ENCODE data around the gene RAB22A.

RAB22A gene

GRCh38 chr20:58327211-58327610 is 17.7 kb downstream of the RAB22A start:
- DNase-seq (ENCODE audit: low read depth) = no peak
- TF ChIP-seq, protein P1, sequence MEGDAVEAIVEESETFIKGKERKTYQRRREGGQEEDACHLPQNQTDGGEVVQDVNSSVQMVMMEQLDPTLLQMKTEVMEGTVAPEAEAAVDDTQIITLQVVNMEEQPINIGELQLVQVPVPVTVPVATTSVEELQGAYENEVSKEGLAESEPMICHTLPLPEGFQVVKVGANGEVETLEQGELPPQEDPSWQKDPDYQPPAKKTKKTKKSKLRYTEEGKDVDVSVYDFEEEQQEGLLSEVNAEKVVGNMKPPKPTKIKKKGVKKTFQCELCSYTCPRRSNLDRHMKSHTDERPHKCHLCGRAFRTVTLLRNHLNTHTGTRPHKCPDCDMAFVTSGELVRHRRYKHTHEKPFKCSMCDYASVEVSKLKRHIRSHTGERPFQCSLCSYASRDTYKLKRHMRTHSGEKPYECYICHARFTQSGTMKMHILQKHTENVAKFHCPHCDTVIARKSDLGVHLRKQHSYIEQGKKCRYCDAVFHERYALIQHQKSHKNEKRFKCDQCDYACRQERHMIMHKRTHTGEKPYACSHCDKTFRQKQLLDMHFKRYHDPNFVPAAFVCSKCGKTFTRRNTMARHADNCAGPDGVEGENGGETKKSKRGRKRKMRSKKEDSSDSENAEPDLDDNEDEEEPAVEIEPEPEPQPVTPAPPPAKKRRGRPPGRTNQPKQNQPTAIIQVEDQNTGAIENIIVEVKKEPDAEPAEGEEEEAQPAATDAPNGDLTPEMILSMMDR (IDR thresholded peaks at IDR 0.05; ENCODE audit: low read depth, low read length, missing control alignments) = no peak

GRCh38 chr20:58328836-58329235 is 19.3 kb downstream of the RAB22A start:
- no peak for DNase-seq (ENCODE audit: low read depth)
- H3K4me3 ChIP-seq (ENCODE audit: low read depth, low read length) = no peak overlapping the region
- TF ChIP-seq, protein P1 (IDR thresholded peaks at IDR 0.05; ENCODE audit: low read depth, low read length, missing control alignments) = no peak

More at GRCh38 chr20:58327211-58327610, 17.7 kb downstream of the RAB22A start:
- no peak overlapping the region for H3K4me3 ChIP-seq (ENCODE audit: low read depth, low read length)

- no peak for DNase-seq (ENCODE audit: low read depth)
- H3K4me3 ChIP-seq (ENCODE audit: low read depth, low read length) = no peak overlapping the region
- TF ChIP-seq, protein P1 (IDR thresholded peaks at IDR 0.05; ENCODE audit: low read depth, low read length, missing control alignments) = no peak
Observed at GRCh38 chr20:58329711-58330110, 20.2 kb downstream of the RAB22A start.

GRCh38 chr20:58330249-58330648 is 20.7 kb downstream of the RAB22A start:
- no peak overlapping the region for H3K4me3 ChIP-seq (ENCODE audit: low read depth, low read length)
- DNase-seq (ENCODE audit: low read depth) = no peak
- TF ChIP-seq, protein P1 (IDR thresholded peaks at IDR 0.05; ENCODE audit: low read depth, low read length, missing control alignments) = no peak

DNA sequence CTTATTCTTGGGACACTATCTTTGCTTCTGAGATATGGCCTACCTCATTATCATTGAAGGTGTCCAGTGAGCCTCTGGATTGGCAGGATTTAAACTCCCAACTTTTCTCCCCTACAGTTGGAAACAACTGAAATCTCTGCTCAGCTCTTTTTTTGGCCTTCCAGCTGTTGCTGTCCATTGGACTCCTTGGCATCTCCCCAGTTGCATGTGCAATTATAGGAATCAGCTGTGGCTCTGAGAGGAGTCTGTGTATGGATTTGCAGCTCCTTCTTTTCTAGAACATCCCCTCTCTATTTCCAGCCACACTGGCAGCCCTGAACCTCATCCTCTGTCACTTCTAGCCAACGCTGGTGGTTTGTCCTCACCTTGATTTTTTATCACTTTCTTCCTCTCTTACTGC is 21.2 kb downstream of the RAB22A start:
- no peak for DNase-seq (ENCODE audit: low read depth)
- TF ChIP-seq, protein P1 (IDR thresholded peaks at IDR 0.05; ENCODE audit: low read depth, low read length, missing control alignments) = no peak
- H3K4me3 ChIP-seq (ENCODE audit: low read depth, low read length) = no peak overlapping the region

- DNase-seq (ENCODE audit: low read depth) = no peak
- TF ChIP-seq, protein P1 (IDR thresholded peaks at IDR 0.05; ENCODE audit: low read depth, low read length, missing control alignments) = no peak
- no peak overlapping the region for H3K4me3 ChIP-seq (ENCODE audit: low read depth, low read length)
Observed at GRCh38 chr20:58331961-58332551, 22.5 kb downstream of the RAB22A start.

GRCh38 chr20:58339741-58340140 is 30.2 kb downstream of the RAB22A start:
- TF ChIP-seq, protein P1 (IDR thresholded peaks at IDR 0.05; ENCODE audit: low read depth, low read length, missing control alignments) = no peak
- DNase-seq (ENCODE audit: low read depth) = no peak
- H3K4me3 ChIP-seq (ENCODE audit: low read depth, low read length) = no peak overlapping the region

All from GM12864 (cell line).